Osteoblast (primary cell): ENCODE data around the gene JADE3. TPM values are rescaled to one million over a fixed set of nuclear protein-coding genes. Genes with fewer than 3 reads are reported as not detected.
"Not testable (repeated sequence)": the region's sequence is repeated elsewhere in the genome, so short reads cannot be mapped to it uniquely, and the experiment has no call there.

ENCODE experiments used
- DNase-seq: peaks from one replicate; pipeline ENCODE4 v3.0.0; 2011; ENCODE audit warnings: low spot score, mixed read lengths; ENCODE audit not compliant: insufficient read length; ENCODE audit errors: missing footprints
- H2AFZ ChIP-seq: 2 replicates; pipeline ENCODE4 v1.6.0; 2011; ENCODE audit warnings: mild to moderate bottlenecking, low read length
- H3K27ac ChIP-seq: 2 replicates; pipeline ENCODE4 v1.5.1; 2011; ENCODE audit warnings: mild to moderate bottlenecking, low read depth, low read length, moderate library complexity
- H3K27me3 ChIP-seq: 2 replicates; pipeline ENCODE4 v1.6.0; 2012; ENCODE audit warnings: mild to moderate bottlenecking, control low read depth, inconsistent platforms, low read length, moderate library complexity; ENCODE audit not compliant: insufficient read depth
- H3K36me3 ChIP-seq: 2 replicates; pipeline ENCODE4 v1.5.1; 2011; ENCODE audit warnings: mild to moderate bottlenecking, low read length, control low read depth, moderate library complexity; ENCODE audit not compliant: insufficient read depth
- H3K4me1 ChIP-seq: 2 replicates; pipeline ENCODE4 v1.5.1; 2011; ENCODE audit warnings: mild to moderate bottlenecking, low read length, control low read depth, moderate library complexity; ENCODE audit not compliant: insufficient read depth
- H3K4me2 ChIP-seq: 2 replicates; pipeline ENCODE4 v1.6.0; 2011; ENCODE audit warnings: mild to moderate bottlenecking, low read length; ENCODE audit not compliant: insufficient read depth
- H3K4me3 ChIP-seq: fragments of 200-600 bp; sonication (generic); 3 replicates; pipeline ENCODE4 v1.5.1; 2012; ENCODE audit warnings: mild to moderate bottlenecking, low read length, inconsistent platforms; ENCODE audit not compliant: insufficient read depth
- H3K79me2 ChIP-seq: 2 replicates; pipeline ENCODE4 v1.6.0; 2012; ENCODE audit warnings: mild to moderate bottlenecking, low read length, control low read depth, inconsistent platforms; ENCODE audit not compliant: insufficient read depth
- H3K9me3 ChIP-seq: 2 replicates; pipeline ENCODE4 v1.5.1; 2011; ENCODE audit warnings: low read depth, low read length, control low read depth
- H4K20me1 ChIP-seq: 2 replicates; pipeline ENCODE4 v1.6.0; 2012; ENCODE audit warnings: mild to moderate bottlenecking, low read length, control low read depth; ENCODE audit not compliant: insufficient read depth
- total RNA-seq: library from RNA; depleted of rRNA; stranded (reverse); fragments of >200 nt; gene quantifications from 2 replicates; pipeline ENCODE4 v1.2.3, GENCODE V29; 2012
- TF ChIP-seq, protein P1 (sequence below): IDR thresholded peaks from 2 replicates; pipeline ENCODE4 v1.5.1; 2011; ENCODE audit warnings: mild to moderate bottlenecking, low read depth, low read length, moderate library complexity; ENCODE audit errors: extremely low read depth

JADE3 gene
- total RNA-seq, 1 donor: 4.7 TPM

DNA sequence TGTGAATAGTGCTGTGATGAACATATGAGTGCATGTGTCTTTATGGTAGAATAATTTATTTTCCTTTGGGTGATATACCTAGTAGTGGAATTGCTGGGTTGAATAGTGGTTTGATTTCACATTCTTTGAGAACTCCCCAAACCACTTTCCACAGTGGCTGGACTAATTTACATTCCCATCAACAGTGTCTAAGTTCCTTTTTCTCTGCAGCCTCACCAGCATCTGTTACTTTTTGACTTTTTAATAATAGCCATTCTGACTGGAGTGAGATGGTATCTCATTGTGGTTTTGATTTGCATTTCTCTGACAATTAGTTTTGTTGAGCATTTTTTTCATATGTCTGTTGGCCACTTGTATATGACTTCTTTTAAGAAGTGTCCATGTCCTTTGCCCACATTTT lies 29.1 kb downstream of the JADE3 start:
- no peak overlapping the region for H3K27ac ChIP-seq
- no peak for DNase-seq
- peaks cover 3% of the 10 kb centered on the region for H4K20me1 ChIP-seq
- H3K27me3 ChIP-seq: peaks cover 6% of the 10 kb centered on the region
- H3K4me3 ChIP-seq: no peak overlapping the region
- H3K4me1 ChIP-seq: no peaks in the 10 kb centered on the region
- H3K4me2 ChIP-seq: no peak overlapping the region
- no peaks in the 10 kb centered on the region for H3K79me2 ChIP-seq
- no peaks in the 10 kb centered on the region for H3K36me3 ChIP-seq
- no peak overlapping the region for H2AFZ ChIP-seq
- no peaks in the 10 kb centered on the region for H3K9me3 ChIP-seq
- TF ChIP-seq, protein P1, sequence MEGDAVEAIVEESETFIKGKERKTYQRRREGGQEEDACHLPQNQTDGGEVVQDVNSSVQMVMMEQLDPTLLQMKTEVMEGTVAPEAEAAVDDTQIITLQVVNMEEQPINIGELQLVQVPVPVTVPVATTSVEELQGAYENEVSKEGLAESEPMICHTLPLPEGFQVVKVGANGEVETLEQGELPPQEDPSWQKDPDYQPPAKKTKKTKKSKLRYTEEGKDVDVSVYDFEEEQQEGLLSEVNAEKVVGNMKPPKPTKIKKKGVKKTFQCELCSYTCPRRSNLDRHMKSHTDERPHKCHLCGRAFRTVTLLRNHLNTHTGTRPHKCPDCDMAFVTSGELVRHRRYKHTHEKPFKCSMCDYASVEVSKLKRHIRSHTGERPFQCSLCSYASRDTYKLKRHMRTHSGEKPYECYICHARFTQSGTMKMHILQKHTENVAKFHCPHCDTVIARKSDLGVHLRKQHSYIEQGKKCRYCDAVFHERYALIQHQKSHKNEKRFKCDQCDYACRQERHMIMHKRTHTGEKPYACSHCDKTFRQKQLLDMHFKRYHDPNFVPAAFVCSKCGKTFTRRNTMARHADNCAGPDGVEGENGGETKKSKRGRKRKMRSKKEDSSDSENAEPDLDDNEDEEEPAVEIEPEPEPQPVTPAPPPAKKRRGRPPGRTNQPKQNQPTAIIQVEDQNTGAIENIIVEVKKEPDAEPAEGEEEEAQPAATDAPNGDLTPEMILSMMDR: no peak

DNA sequence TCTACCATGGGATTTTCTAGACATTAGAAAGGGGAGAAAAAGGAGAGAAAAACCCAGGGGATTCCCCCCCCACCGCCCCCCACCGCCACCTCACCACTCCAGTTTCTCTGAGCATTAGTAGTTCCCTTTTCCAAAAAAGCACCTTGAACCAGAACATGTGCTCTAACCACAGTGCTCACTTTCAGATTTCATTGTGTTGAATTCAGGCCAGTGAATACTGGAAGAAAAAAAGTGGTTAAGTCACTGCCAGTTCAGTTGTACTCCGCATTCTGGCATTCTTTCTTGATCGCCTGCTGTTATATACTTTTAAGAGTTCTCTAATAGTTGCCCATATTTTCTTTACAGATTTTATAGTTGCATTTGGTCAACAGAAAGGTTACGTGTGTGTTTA lies 40.9 kb downstream of the JADE3 start:
- Histone ChIP-seq H3K4me3 (no peak overlapping the region), H4K20me1 (no peaks in the 10 kb centered on the region), H3K79me2 (no peaks in the 10 kb centered on the region), H3K27me3 (peaks cover 6% of the 10 kb centered on the region), H2AFZ (no peak overlapping the region), H3K36me3 (no peaks in the 10 kb centered on the region), H3K4me2 (no peak overlapping the region), H3K27ac (no peak overlapping the region), H3K9me3 (no peaks in the 10 kb centered on the region), H3K4me1 (peaks cover 3% of the 10 kb centered on the region)
- TF ChIP-seq, protein P1: no peak
- no peak for DNase-seq

DNA sequence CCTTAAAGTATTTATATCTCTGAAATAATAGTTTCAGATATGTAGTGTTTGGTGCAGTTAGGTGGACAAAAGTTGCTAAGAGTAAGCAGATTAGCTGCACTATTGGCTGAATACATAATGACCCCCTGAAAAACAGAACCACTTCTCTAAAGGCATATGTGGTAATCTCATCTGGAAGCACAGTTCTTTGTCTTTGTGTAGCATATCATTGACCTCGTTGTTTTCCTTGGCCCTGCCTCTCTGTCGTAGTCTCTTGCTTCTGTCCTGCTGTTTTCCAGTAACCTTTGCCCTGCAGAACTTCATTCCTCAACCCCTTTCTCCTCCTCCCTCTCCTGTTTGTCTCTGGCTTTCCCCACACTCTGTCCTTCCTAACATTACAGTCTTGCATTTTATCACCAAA lies 41.4 kb downstream of the JADE3 start:
- Histone ChIP-seq H3K4me2 (no peak overlapping the region), H3K9me3 (no peaks in the 10 kb centered on the region), H3K27me3 (peaks cover 6% of the 10 kb centered on the region), H4K20me1 (no peaks in the 10 kb centered on the region), H3K4me1 (peaks cover 3% of the 10 kb centered on the region), H3K36me3 (no peaks in the 10 kb centered on the region), H3K27ac (no peak overlapping the region), H3K4me3 (no peak overlapping the region), H2AFZ (no peak overlapping the region), H3K79me2 (no peaks in the 10 kb centered on the region)
- TF ChIP-seq, protein P1: no peak
- DNase-seq: no peak

DNA sequence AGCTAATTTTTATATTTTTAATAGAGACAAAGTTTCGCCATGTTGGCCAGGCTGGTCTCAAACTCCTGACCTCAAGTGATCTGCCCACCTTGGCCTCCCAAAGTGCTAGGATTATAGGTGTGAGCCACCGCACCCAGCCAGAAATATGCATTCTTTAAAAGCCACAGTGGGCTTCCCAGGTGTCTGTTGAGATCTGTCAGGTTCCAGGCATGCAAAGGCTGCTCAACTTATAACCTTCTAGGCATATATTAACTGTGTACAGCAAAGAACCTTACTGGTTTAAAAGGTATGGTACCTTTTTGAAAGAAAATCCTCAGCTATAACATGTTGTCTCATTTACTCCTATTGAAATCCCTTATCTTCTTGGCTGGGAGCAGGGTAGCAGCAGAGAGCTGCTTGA lies 42.5 kb downstream of the JADE3 start:
- H3K79me2 ChIP-seq: peaks cover 5% of the 10 kb centered on the region
- H4K20me1 ChIP-seq: peaks cover 3% of the 10 kb centered on the region
- TF ChIP-seq, protein P1: no peak
- DNase-seq: no peak
- no peak overlapping the region for H3K4me2 ChIP-seq
- H3K4me1 ChIP-seq: peaks cover 3% of the 10 kb centered on the region
- H3K27ac ChIP-seq: no peak overlapping the region
- H3K4me3 ChIP-seq: no peak overlapping the region
- peaks cover 9% of the 10 kb centered on the region for H3K27me3 ChIP-seq
- no peaks in the 10 kb centered on the region for H3K9me3 ChIP-seq
- no peak overlapping the region for H2AFZ ChIP-seq
- H3K36me3 ChIP-seq: no peaks in the 10 kb centered on the region

DNA sequence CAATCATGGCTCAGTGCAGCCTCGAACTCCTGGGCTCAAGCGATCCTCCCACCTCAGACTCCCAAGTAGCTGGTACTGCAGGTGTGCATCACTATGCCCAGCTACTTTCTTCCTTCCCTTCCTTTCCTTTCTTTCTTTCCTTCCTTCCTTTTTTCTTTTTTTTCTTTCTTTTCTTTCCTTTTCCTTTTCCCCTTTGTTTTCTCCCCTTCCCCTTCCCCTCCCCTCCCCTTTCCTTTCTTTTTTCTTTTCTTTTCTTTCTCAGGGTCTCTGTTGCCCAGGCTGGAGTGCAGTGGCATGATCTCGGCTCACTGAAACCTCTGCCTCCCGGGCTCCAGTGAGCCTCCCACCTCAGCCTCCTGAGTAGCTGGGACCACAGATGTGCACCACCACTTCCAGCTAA lies 44.4 kb downstream of the JADE3 start:
- H3K9me3 ChIP-seq, H3K36me3 ChIP-seq, H3K79me2 ChIP-seq, H3K4me3 ChIP-seq, H3K4me2 ChIP-seq, H4K20me1 ChIP-seq, DNase-seq, H2AFZ ChIP-seq, H3K4me1 ChIP-seq, H3K27ac ChIP-seq: not testable (repeated sequence)
- H3K27me3 ChIP-seq: peaks cover 12% of the 10 kb centered on the region
